Hepatocyte (in vitro differentiated cells): ENCODE measurements around the gene CFLAR. TPM values are rescaled to one million over a fixed set of nuclear protein-coding genes. Genes with fewer than 3 reads are reported as not detected.

ENCODE experiments used
- DNase-seq: peaks from one replicate; pipeline ENCODE4 v3.0.0-alpha.2; 2016; ENCODE audit warnings: low spot score
- H2AFZ ChIP-seq: fragments of 200-600 bp; sonication (generic); 2 replicates; pipeline ENCODE4 v1.6.0; 2016; ENCODE audit warnings: antibody characterized with exemption, mild to moderate bottlenecking
- H3K27ac ChIP-seq: fragments of 200-600 bp; sonication (generic); 2 replicates; pipeline ENCODE4 v1.5.1; 2016; ENCODE audit warnings: mild to moderate bottlenecking
- H3K27me3 ChIP-seq: fragments of 200-600 bp; sonication (generic); 2 replicates; pipeline ENCODE4 v1.6.1; 2016
- H3K36me3 ChIP-seq: fragments of 200-600 bp; sonication (generic); replicated peaks from 2 replicates; pipeline ENCODE4 v1.5.1; 2016; ENCODE audit warnings: low read depth; ENCODE audit not compliant: insufficient read depth
- H3K4me1 ChIP-seq: fragments of 200-600 bp; sonication (generic); 2 replicates; pipeline ENCODE4 v1.5.1; 2016; ENCODE audit warnings: mild to moderate bottlenecking, moderate library complexity; ENCODE audit not compliant: insufficient read depth
- H3K4me2 ChIP-seq: fragments of 200-600 bp; sonication (generic); 2 replicates; pipeline ENCODE4 v1.6.0; 2016
- H3K4me3 ChIP-seq: fragments of 200-600 bp; sonication (generic); 2 replicates; pipeline ENCODE4 v1.5.1; 2016; ENCODE audit warnings: mild to moderate bottlenecking
- H3K79me2 ChIP-seq: fragments of 200-600 bp; sonication (generic); 2 replicates; pipeline ENCODE4 v1.6.0; 2017; ENCODE audit warnings: mild to moderate bottlenecking
- H3K9me2 ChIP-seq: fragments of 200-600 bp; sonication (generic); replicated peaks from 2 replicates; pipeline ENCODE4 v1.6.0; 2017; ENCODE audit warnings: mild to moderate bottlenecking; ENCODE audit not compliant: insufficient read depth
- H3K9me3 ChIP-seq: fragments of 200-600 bp; sonication (generic); 2 replicates; pipeline ENCODE4 v1.5.1; 2016; ENCODE audit warnings: low read depth, mild to moderate bottlenecking
- H4K20me1 ChIP-seq: fragments of 200-600 bp; sonication (generic); 2 replicates; pipeline ENCODE4 v1.6.0; 2016; ENCODE audit warnings: mild to moderate bottlenecking; ENCODE audit not compliant: insufficient read depth, poor library complexity, severe bottlenecking
- CTCF ChIP-seq: fragments of 200-600 bp; sonication (generic); IDR thresholded peaks from 2 replicates; pipeline ENCODE4 v1.5.1; 2016; ENCODE audit warnings: antibody characterized with exemption, mild to moderate bottlenecking; ENCODE audit not compliant: poor library complexity
- EZH2 ChIP-seq: fragments of 200-600 bp; sonication (generic); IDR thresholded peaks from 2 replicates; pipeline ENCODE4 v1.6.1; 2016; ENCODE audit warnings: antibody characterized with exemption, mild to moderate bottlenecking, borderline replicate concordance
- EZH2phosphoT487 ChIP-seq: fragments of 200-600 bp; sonication (generic); IDR thresholded peaks from one replicate; pipeline ENCODE4 v1.6.1; 2018; ENCODE audit warnings: antibody characterized with exemption, mild to moderate bottlenecking, low read depth, moderate library complexity; ENCODE audit not compliant: unreplicated experiment, severe bottlenecking
- WGBS: methylation state at CpG from one replicate; pipeline ENCODE4 v1.1.6; 2016; ENCODE audit warnings: low lambda C conversion rate; ENCODE audit errors: missing lambda C conversion rate; 5-methylcytosine and 5-hydroxymethylcytosine counted together
- polyA plus RNA-seq: library from polyadenylated mRNA; unstranded; fragments of >200 nt; fragmentation: Nextera tagmentation; extraction: Ambion mirVana; gene quantifications from 2 replicates; pipeline ENCODE4 v1.2.1, GENCODE V29; 2016
- total RNA-seq: library from RNA; depleted of rRNA; stranded (reverse); fragments of >200 nt; gene quantifications from 2 replicates; pipeline ENCODE4 v1.2.3, GENCODE V29; 2014

CFLAR gene
- total and polyA plus RNA-seq, 2 experiments from 2014 or later, result 46.0 to 65.9 TPM

- H3K4me3 ChIP-seq, result no peak overlapping the region
- no peak overlapping the region for H2AFZ ChIP-seq
- H4K20me1 ChIP-seq, result no peaks in the 10 kb centered on the region
- H3K4me1 ChIP-seq, result no peaks in the 10 kb centered on the region
- no peaks in the 10 kb centered on the region for H3K79me2 ChIP-seq
- DNase-seq, result no peak
- TF ChIP-seq EZH2phosphoT487, result no peak
- TF ChIP-seq CTCF, result no peak
- no peak for TF ChIP-seq EZH2
- no peaks in the 10 kb centered on the region for H3K36me3 ChIP-seq
- no peak overlapping the region for H3K4me2 ChIP-seq
- no peaks in the 10 kb centered on the region for H3K27me3 ChIP-seq
- no peaks in the 10 kb centered on the region for H3K9me3 ChIP-seq
- 94% methylated on average over 4 of the region's 4 CpGs for WGBS
- no peaks in the 10 kb centered on the region for H3K9me2 ChIP-seq
- H3K27ac ChIP-seq, result no peak overlapping the region
These were observed 25.4 kb upstream of the CFLAR start for GRCh38 chr2:201090574-201090973.

GRCh38 chr2:201093573-201093972 lies 22.4 kb upstream of the CFLAR start:
- Histone ChIP-seq H3K4me1 (no peaks in the 10 kb centered on the region), H3K4me3 (no peak overlapping the region), H3K36me3 (no peaks in the 10 kb centered on the region), H2AFZ (no peak overlapping the region), H3K4me2 (no peak overlapping the region), H3K27ac (no peak overlapping the region), H3K9me2 (no peaks in the 10 kb centered on the region), H4K20me1 (no peaks in the 10 kb centered on the region), H3K9me3 (no peaks in the 10 kb centered on the region), H3K27me3 (no peaks in the 10 kb centered on the region), H3K79me2 (no peaks in the 10 kb centered on the region)
- TF ChIP-seq EZH2phosphoT487 (no peak), EZH2 (no peak), CTCF (no peak)
- 97% methylated on average over 5 of the region's 5 CpGs for WGBS
- DNase-seq, result no peak

GRCh38 chr2:201100497-201100896 lies 15.5 kb upstream of the CFLAR start:
- Histone ChIP-seq H3K27ac (no peak overlapping the region), H3K4me3 (no peak overlapping the region), H2AFZ (no peak overlapping the region), H3K9me2 (no peaks in the 10 kb centered on the region), H3K4me2 (no peak overlapping the region), H3K9me3 (no peaks in the 10 kb centered on the region), H3K4me1 (no peaks in the 10 kb centered on the region), H4K20me1 (no peaks in the 10 kb centered on the region), H3K79me2 (no peaks in the 10 kb centered on the region), H3K27me3 (no peaks in the 10 kb centered on the region), H3K36me3 (no peaks in the 10 kb centered on the region)
- TF ChIP-seq EZH2 (no peak), CTCF (no peak), EZH2phosphoT487 (no peak)
- no peak for DNase-seq
- WGBS, result 100% methylated on average over 3 of the region's 3 CpGs

GRCh38 chr2:201105759-201106158 lies 10.2 kb upstream of the CFLAR start:
- WGBS, result 100% methylated on average over 1 of the region's 1 CpG
- Histone ChIP-seq H3K4me2 (no peak overlapping the region), H4K20me1 (no peaks in the 10 kb centered on the region)

More at GRCh38 chr2:201105759-201106158, 10.2 kb upstream of the CFLAR start:
- no peak overlapping the region for H3K27ac ChIP-seq
- H3K4me1 ChIP-seq, result no peaks in the 10 kb centered on the region
- DNase-seq, result no peak
- TF ChIP-seq CTCF (no peak), EZH2 (no peak), EZH2phosphoT487 (no peak)
- H3K79me2 ChIP-seq, result no peaks in the 10 kb centered on the region
- no peaks in the 10 kb centered on the region for H3K27me3 ChIP-seq
- no peak overlapping the region for H2AFZ ChIP-seq
- no peak overlapping the region for H3K4me3 ChIP-seq
- no peaks in the 10 kb centered on the region for H3K9me3 ChIP-seq
- no peaks in the 10 kb centered on the region for H3K9me2 ChIP-seq
- no peaks in the 10 kb centered on the region for H3K36me3 ChIP-seq
